ENCODE results near the gene PRND. TPM values are rescaled to one million over a fixed set of nuclear protein-coding genes. Genes with fewer than 3 reads are reported as not detected.
"Not testable (repeated sequence)": the region's sequence is repeated elsewhere in the genome, so short reads cannot be mapped to it uniquely, and the experiment has no call there.

Gene PRND
- polyA plus RNA-seq, 2 of the 4 experiments (the other 2 are of a cell fraction): not detected

DNA sequence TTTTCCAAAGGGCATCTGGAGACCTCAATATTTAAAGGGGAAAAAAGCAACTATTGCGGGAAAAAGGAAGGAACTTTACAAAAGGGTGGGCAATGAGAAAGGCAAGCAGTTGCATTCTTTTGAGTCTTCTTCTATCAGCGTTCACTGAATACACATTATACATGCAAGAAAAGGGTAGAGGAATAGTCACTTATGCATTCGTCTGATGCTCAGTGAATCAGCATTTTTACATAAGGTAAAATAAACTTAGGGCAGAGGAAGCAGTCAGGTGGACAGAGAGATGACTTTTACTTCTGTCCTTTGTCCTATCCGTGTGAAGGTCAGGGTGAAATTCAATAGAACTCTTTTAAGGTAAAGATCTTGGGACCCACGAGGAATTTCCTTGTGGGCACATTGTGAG lies 49.3 kb downstream of the PRND start:
- ChIA-PET POLR2A (interaction anchor here (0.5 kb wide), 1 partner anchor 29 kb away, joined by 4 read pairs; no protein-coding TSS in a partner anchor), CTCF (interaction anchor here (0.9 to 3.0 kb wide), 3 partner anchors 30 to 330 kb away, joined by 3 to 16 read pairs (median 8); no protein-coding TSS in a partner anchor)
- TF ChIP-seq RFX5 (IDR thresholded peaks at IDR 0.05): no peak
- TF ChIP-seq SREBF2 (IDR thresholded peaks at IDR 0.05): no peak
- no peak for TF ChIP-seq CBX8 (IDR thresholded peaks at IDR 0.05)
- no peak for TF ChIP-seq EHMT2 (IDR thresholded peaks at IDR 0.05; ENCODE audit: low read depth)
- no peak for TF ChIP-seq MAZ (IDR thresholded peaks at IDR 0.05; ENCODE audit: borderline replicate concordance, low read depth, low read length)
- TF ChIP-seq, protein P1, sequence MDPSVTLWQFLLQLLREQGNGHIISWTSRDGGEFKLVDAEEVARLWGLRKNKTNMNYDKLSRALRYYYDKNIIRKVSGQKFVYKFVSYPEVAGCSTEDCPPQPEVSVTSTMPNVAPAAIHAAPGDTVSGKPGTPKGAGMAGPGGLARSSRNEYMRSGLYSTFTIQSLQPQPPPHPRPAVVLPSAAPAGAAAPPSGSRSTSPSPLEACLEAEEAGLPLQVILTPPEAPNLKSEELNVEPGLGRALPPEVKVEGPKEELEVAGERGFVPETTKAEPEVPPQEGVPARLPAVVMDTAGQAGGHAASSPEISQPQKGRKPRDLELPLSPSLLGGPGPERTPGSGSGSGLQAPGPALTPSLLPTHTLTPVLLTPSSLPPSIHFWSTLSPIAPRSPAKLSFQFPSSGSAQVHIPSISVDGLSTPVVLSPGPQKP (IDR thresholded peaks at IDR 0.05; ENCODE audit: low read depth, low read length): no peak
- TF ChIP-seq HOXA7 (CRISPR knock-in tag; IDR thresholded peaks at IDR 0.05): no peak
- no peak for TF ChIP-seq TP53 (CRISPR knock-in tag; IDR thresholded peaks at IDR 0.05)
- no peak for TF ChIP-seq MYC (IDR thresholded peaks at IDR 0.05; ENCODE audit: borderline replicate concordance, low read length)
- TF ChIP-seq, protein P2, sequence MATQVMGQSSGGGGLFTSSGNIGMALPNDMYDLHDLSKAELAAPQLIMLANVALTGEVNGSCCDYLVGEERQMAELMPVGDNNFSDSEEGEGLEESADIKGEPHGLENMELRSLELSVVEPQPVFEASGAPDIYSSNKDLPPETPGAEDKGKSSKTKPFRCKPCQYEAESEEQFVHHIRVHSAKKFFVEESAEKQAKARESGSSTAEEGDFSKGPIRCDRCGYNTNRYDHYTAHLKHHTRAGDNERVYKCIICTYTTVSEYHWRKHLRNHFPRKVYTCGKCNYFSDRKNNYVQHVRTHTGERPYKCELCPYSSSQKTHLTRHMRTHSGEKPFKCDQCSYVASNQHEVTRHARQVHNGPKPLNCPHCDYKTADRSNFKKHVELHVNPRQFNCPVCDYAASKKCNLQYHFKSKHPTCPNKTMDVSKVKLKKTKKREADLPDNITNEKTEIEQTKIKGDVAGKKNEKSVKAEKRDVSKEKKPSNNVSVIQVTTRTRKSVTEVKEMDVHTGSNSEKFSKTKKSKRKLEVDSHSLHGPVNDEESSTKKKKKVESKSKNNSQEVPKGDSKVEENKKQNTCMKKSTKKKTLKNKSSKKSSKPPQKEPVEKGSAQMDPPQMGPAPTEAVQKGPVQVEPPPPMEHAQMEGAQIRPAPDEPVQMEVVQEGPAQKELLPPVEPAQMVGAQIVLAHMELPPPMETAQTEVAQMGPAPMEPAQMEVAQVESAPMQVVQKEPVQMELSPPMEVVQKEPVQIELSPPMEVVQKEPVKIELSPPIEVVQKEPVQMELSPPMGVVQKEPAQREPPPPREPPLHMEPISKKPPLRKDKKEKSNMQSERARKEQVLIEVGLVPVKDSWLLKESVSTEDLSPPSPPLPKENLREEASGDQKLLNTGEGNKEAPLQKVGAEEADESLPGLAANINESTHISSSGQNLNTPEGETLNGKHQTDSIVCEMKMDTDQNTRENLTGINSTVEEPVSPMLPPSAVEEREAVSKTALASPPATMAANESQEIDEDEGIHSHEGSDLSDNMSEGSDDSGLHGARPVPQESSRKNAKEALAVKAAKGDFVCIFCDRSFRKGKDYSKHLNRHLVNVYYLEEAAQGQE (IDR thresholded peaks at IDR 0.05): no peak
- no peak for TF ChIP-seq FOSL2 (IDR thresholded peaks at IDR 0.05)
- no peak for TF ChIP-seq FOSL2 (CRISPR knock-in tag; IDR thresholded peaks at IDR 0.05)
- peaks cover 22% of the 10 kb centered on the region for H3K9me3 ChIP-seq
- FAIRE-seq (peak; percentile 65), ATAC-seq (no peak), DNase-seq (ENCODE audit: low read depth in 1 of 2, low spot score in 1 of 2) (no peak)
- 65% methylated on average over 5 of the region's 5 CpGs for WGBS (ENCODE audit: missing lambda C conversion rate)
- no peak overlapping the region for H3K4me3 ChIP-seq
- no peak overlapping the region for H3K4me2 ChIP-seq
- peak overlapping the region in 1 of 2 experiments; percentile 5; a peak in 1 of 6 replicates for H3K27ac ChIP-seq
- no peaks in the 10 kb centered on the region for H3K4me1 ChIP-seq

DNA sequence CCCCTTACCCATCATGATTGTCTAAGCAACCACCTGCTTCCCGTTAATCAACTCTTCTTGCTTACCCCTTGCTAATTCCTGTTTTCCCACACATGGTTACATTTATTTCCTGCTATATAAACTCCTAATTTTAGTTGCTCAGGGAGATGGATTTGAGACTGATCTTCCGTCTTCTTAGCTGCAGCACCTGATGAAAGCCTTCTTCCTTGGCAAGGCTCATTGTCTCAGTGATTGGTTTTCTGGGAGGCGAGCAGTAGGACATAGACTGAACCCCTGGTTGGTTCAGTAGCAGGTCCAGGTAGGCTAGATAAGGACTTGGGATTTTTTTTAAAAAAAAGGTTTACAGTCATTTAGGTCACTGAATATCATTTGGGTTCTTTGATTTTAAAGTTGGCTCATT lies 50.4 kb downstream of the PRND start:
- Histone ChIP-seq H3K9me3 (peaks cover 22% of the 10 kb centered on the region), H3K4me3 (no peak overlapping the region), H3K4me1 (no peaks in the 10 kb centered on the region), H3K4me2 (no peak overlapping the region), H3K27ac (no peak overlapping the region)
- no peak for TF ChIP-seq NPAS2 (CRISPR knock-in tag; IDR thresholded peaks at IDR 0.05; ENCODE audit: borderline replicate concordance)
- no peak for TF ChIP-seq SREBF2 (IDR thresholded peaks at IDR 0.05)
- no peak for TF ChIP-seq NR3C1 (IDR thresholded peaks at IDR 0.05)
- TF ChIP-seq EHMT2 (IDR thresholded peaks at IDR 0.05; ENCODE audit: low read depth): no peak
- TF ChIP-seq POLR2A (IDR thresholded peaks at IDR 0.05; ENCODE audit: low read length): no peak
- no peak for TF ChIP-seq CBX2 (IDR thresholded peaks at IDR 0.05; ENCODE audit: borderline replicate concordance, low read depth)
- TF ChIP-seq MAFK (IDR thresholded peaks at IDR 0.05; ENCODE audit: partially characterized antibody): no peak
- TF ChIP-seq RNF2 (IDR thresholded peaks at IDR 0.05; ENCODE audit: borderline replicate concordance, low read depth): no peak
- no peak for TF ChIP-seq GATA3 (IDR thresholded peaks at IDR 0.05; ENCODE audit: borderline replicate concordance)
- TF ChIP-seq HOXB13 (CRISPR knock-in tag; IDR thresholded peaks at IDR 0.05; ENCODE audit: low read depth): no peak
- no peak for TF ChIP-seq PHF8 (IDR thresholded peaks at IDR 0.05; ENCODE audit: borderline replicate concordance, low read depth)
- no peak for ATAC-seq
- 83% methylated on average over 3 of the region's 3 CpGs for WGBS (ENCODE audit: missing lambda C conversion rate)
- no peak for DNase-seq (ENCODE audit: low read depth in 1 of 2, low spot score in 1 of 2)
- CTCF ChIA-PET: interaction anchor here (0.9 to 3.0 kb wide), 3 partner anchors 31 to 329 kb away, joined by 3 to 16 read pairs (median 8); no protein-coding TSS in a partner anchor
- POLR2A ChIA-PET: no interaction called here
- no peak for FAIRE-seq

DNA sequence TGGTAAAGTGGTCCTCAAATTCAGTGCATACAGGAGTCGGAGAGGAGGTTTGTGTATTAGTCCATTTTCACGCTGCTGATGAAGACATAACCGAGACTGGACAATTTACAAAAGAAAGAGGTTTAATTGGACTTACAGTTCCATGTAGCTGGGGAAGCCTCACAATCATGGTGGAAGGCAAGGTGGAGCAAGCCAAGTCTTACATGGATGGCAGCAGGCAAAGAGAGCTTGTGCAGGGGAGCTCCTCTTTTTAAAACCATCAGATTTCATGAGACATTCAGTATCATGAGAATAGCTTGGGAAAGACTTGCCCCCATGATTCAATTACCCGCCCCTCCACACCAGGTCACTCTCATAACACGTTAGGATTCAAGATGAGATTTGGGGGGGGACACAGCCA lies 51.3 kb downstream of the PRND start:
- WGBS (ENCODE audit: missing lambda C conversion rate): 59% methylated on average over 5 of the region's 5 CpGs

More for the DNA sequence above, 51.3 kb downstream of the PRND start:
- FAIRE-seq; H3K4me3 ChIP-seq; H3K27ac ChIP-seq; H3K4me1 ChIP-seq; POLR2A ChIA-PET; ATAC-seq; H3K4me2 ChIP-seq; DNase-seq (ENCODE audit: low read depth in 1 of 2, low spot score in 1 of 2): not testable (repeated sequence)
- CTCF ChIA-PET: interaction anchor here (1.8 to 3.0 kb wide), 2 partner anchors 10 to 328 kb away, joined by 4 to 16 read pairs; no protein-coding TSS in a partner anchor
- peaks cover 22% of the 10 kb centered on the region for H3K9me3 ChIP-seq

All from A549 (cell line).